ENCODE results near the gene PRRG3.

The PRRG3 gene

GRCh38 chrX:151746502-151746901, 51.2 kb downstream of the PRRG3 start:
- H3K4ac ChIP-seq (ENCODE audit: low read depth, low read length), result no peak overlapping the region
- no CpG with 5 or more reads among the region's 2 CpGs for WGBS (ENCODE audit: extremely low coverage, insufficient coverage, insufficient read length)
- no peak overlapping the region for H2BK120ac ChIP-seq (ENCODE audit: insufficient read depth, low read length, poor library complexity)
- no peak overlapping the region for H3K18ac ChIP-seq (ENCODE audit: low read length)
- H3K27me3 ChIP-seq (ENCODE audit: insufficient read depth, low read length), result no peaks in the 10 kb centered on the region
- no peak overlapping the region for H2AFZ ChIP-seq (ENCODE audit: insufficient read depth, low read length, poor library complexity)
- no peak overlapping the region for H3K27ac ChIP-seq (ENCODE audit: low read depth, low read length)
- no peaks in the 10 kb centered on the region for H3K36me3 ChIP-seq (ENCODE audit: control insufficient read depth in 1 of 2, insufficient read depth in 2 of 2, low read length in 2 of 2)
- H3K4me3 ChIP-seq (ENCODE audit: low read depth, low read length), result no peak overlapping the region
- no peak overlapping the region for H3K4me2 ChIP-seq (ENCODE audit: low read length)
- H4K8ac ChIP-seq (ENCODE audit: low read depth, low read length), result no peak overlapping the region
- no peak overlapping the region for H4K91ac ChIP-seq (ENCODE audit: low read depth, low read length)
- H2BK5ac ChIP-seq (ENCODE audit: low read depth, low read length, poor library complexity), result no peak overlapping the region
- H4K12ac ChIP-seq (ENCODE audit: low read depth, low read length), result no peak overlapping the region
- no peak overlapping the region for H3K9ac ChIP-seq (ENCODE audit: low read length)
- H3K79me1 ChIP-seq (ENCODE audit: low read length), result no peaks in the 10 kb centered on the region
- H3K79me2 ChIP-seq (ENCODE audit: control insufficient read depth, insufficient read depth, low read length, poor library complexity), result no peaks in the 10 kb centered on the region
- no peak overlapping the region for H2AK5ac ChIP-seq (ENCODE audit: low read length)
- no peak overlapping the region for H2BK12ac ChIP-seq (ENCODE audit: low read length)
- no peak overlapping the region for H3K23ac ChIP-seq (ENCODE audit: low read length)
- no peaks in the 10 kb centered on the region for H3K4me1 ChIP-seq (ENCODE audit: control insufficient read depth in 1 of 2, insufficient read depth in 2 of 2, low read length in 2 of 2)
- H3K9me3 ChIP-seq (ENCODE audit: insufficient read depth, low read depth, low read length), result peaks cover 2% of the 10 kb centered on the region
- H3K14ac ChIP-seq (ENCODE audit: low read length), result no peak overlapping the region
- DNase-seq, result no peak

GRCh38 chrX:151750511-151750910, 55.3 kb downstream of the PRRG3 start:
- Histone ChIP-seq H3K14ac (ENCODE audit: low read length) (no peak overlapping the region), H3K27me3 (ENCODE audit: insufficient read depth, low read length) (no peaks in the 10 kb centered on the region), H2BK120ac (ENCODE audit: insufficient read depth, low read length, poor library complexity) (no peak overlapping the region), H3K9ac (ENCODE audit: low read length) (no peak overlapping the region), H4K91ac (ENCODE audit: low read depth, low read length) (no peak overlapping the region), H3K9me3 (ENCODE audit: insufficient read depth, low read depth, low read length) (no peaks in the 10 kb centered on the region), H3K79me2 (ENCODE audit: control insufficient read depth, insufficient read depth, low read length, poor library complexity) (no peaks in the 10 kb centered on the region), H2AK5ac (ENCODE audit: low read length) (no peak overlapping the region), H2BK5ac (ENCODE audit: low read depth, low read length, poor library complexity) (no peak overlapping the region), H3K23ac (ENCODE audit: low read length) (no peak overlapping the region), H3K4me2 (ENCODE audit: low read length) (no peak overlapping the region), H3K4ac (ENCODE audit: low read depth, low read length) (no peak overlapping the region), H3K27ac (ENCODE audit: low read depth, low read length) (no peak overlapping the region), H2BK12ac (ENCODE audit: low read length) (no peak overlapping the region), H3K4me3 (ENCODE audit: low read depth, low read length) (no peak overlapping the region), H3K4me1 (ENCODE audit: control insufficient read depth in 1 of 2, insufficient read depth in 2 of 2, low read length in 2 of 2) (no peaks in the 10 kb centered on the region), H4K12ac (ENCODE audit: low read depth, low read length) (no peak overlapping the region), H4K8ac (ENCODE audit: low read depth, low read length) (no peak overlapping the region), H3K36me3 (ENCODE audit: control insufficient read depth in 1 of 2, insufficient read depth in 2 of 2, low read length in 2 of 2) (no peaks in the 10 kb centered on the region), H2AFZ (ENCODE audit: insufficient read depth, low read length, poor library complexity) (no peak overlapping the region), H3K18ac (ENCODE audit: low read length) (no peak overlapping the region), H3K79me1 (ENCODE audit: low read length) (no peaks in the 10 kb centered on the region)
- DNase-seq, result no peak
- no CpG with 5 or more reads among the region's 5 CpGs for WGBS (ENCODE audit: extremely low coverage, insufficient coverage, insufficient read length)

GRCh38 chrX:151752847-151753246, 57.6 kb downstream of the PRRG3 start:
- H3K4me2 ChIP-seq (ENCODE audit: low read length), result no peak overlapping the region
- no peak overlapping the region for H3K23ac ChIP-seq (ENCODE audit: low read length)
- no peaks in the 10 kb centered on the region for H3K79me1 ChIP-seq (ENCODE audit: low read length)
- no CpG with 5 or more reads among the region's 5 CpGs for WGBS (ENCODE audit: extremely low coverage, insufficient coverage, insufficient read length)
- no peak for DNase-seq
- H3K79me2 ChIP-seq (ENCODE audit: control insufficient read depth, insufficient read depth, low read length, poor library complexity), result no peaks in the 10 kb centered on the region
- H3K27me3 ChIP-seq (ENCODE audit: insufficient read depth, low read length), result no peaks in the 10 kb centered on the region
- H3K36me3 ChIP-seq (ENCODE audit: control insufficient read depth in 1 of 2, insufficient read depth in 2 of 2, low read length in 2 of 2), result no peaks in the 10 kb centered on the region
- no peak overlapping the region for H3K4me3 ChIP-seq (ENCODE audit: low read depth, low read length)
- H3K14ac ChIP-seq (ENCODE audit: low read length), result no peak overlapping the region
- H3K9me3 ChIP-seq (ENCODE audit: insufficient read depth, low read depth, low read length), result no peaks in the 10 kb centered on the region
- H2BK5ac ChIP-seq (ENCODE audit: low read depth, low read length, poor library complexity), result no peak overlapping the region
- no peak overlapping the region for H4K91ac ChIP-seq (ENCODE audit: low read depth, low read length)
- no peaks in the 10 kb centered on the region for H3K4me1 ChIP-seq (ENCODE audit: control insufficient read depth in 1 of 2, insufficient read depth in 2 of 2, low read length in 2 of 2)
- H2BK12ac ChIP-seq (ENCODE audit: low read length), result no peak overlapping the region
- H3K4ac ChIP-seq (ENCODE audit: low read depth, low read length), result no peak overlapping the region
- H4K8ac ChIP-seq (ENCODE audit: low read depth, low read length), result no peak overlapping the region
- no peak overlapping the region for H3K18ac ChIP-seq (ENCODE audit: low read length)
- no peak overlapping the region for H2AK5ac ChIP-seq (ENCODE audit: low read length)
- no peak overlapping the region for H3K9ac ChIP-seq (ENCODE audit: low read length)
- H3K27ac ChIP-seq (ENCODE audit: low read depth, low read length), result no peak overlapping the region
- no peak overlapping the region for H2AFZ ChIP-seq (ENCODE audit: insufficient read depth, low read length, poor library complexity)
- H2BK120ac ChIP-seq (ENCODE audit: insufficient read depth, low read length, poor library complexity), result no peak overlapping the region
- H4K12ac ChIP-seq (ENCODE audit: low read depth, low read length), result no peak overlapping the region

GRCh38 chrX:151753313-151754046, 58.2 kb downstream of the PRRG3 start:
- Histone ChIP-seq H3K4me1 (ENCODE audit: control insufficient read depth in 1 of 2, insufficient read depth in 2 of 2, low read length in 2 of 2) (no peaks in the 10 kb centered on the region), H2BK5ac (ENCODE audit: low read depth, low read length, poor library complexity) (no peak overlapping the region), H3K4me2 (ENCODE audit: low read length) (peak overlapping the region; percentile 29), H3K9ac (ENCODE audit: low read length) (no peak overlapping the region), H2AFZ (ENCODE audit: insufficient read depth, low read length, poor library complexity) (no peak overlapping the region), H2BK120ac (ENCODE audit: insufficient read depth, low read length, poor library complexity) (no peak overlapping the region), H3K79me1 (ENCODE audit: low read length) (no peaks in the 10 kb centered on the region), H3K27me3 (ENCODE audit: insufficient read depth, low read length) (no peaks in the 10 kb centered on the region), H3K36me3 (ENCODE audit: control insufficient read depth in 1 of 2, insufficient read depth in 2 of 2, low read length in 2 of 2) (no peaks in the 10 kb centered on the region), H3K23ac (ENCODE audit: low read length) (no peak overlapping the region), H2BK12ac (ENCODE audit: low read length) (no peak overlapping the region), H3K4me3 (ENCODE audit: low read depth, low read length) (no peak overlapping the region), H4K12ac (ENCODE audit: low read depth, low read length) (no peak overlapping the region), H3K4ac (ENCODE audit: low read depth, low read length) (no peak overlapping the region), H3K18ac (ENCODE audit: low read length) (no peak overlapping the region), H2AK5ac (ENCODE audit: low read length) (no peak overlapping the region), H3K14ac (ENCODE audit: low read length) (no peak overlapping the region), H3K9me3 (ENCODE audit: insufficient read depth, low read depth, low read length) (no peaks in the 10 kb centered on the region), H4K8ac (ENCODE audit: low read depth, low read length) (no peak overlapping the region), H3K79me2 (ENCODE audit: control insufficient read depth, insufficient read depth, low read length, poor library complexity) (no peaks in the 10 kb centered on the region), H4K91ac (ENCODE audit: low read depth, low read length) (no peak overlapping the region), H3K27ac (ENCODE audit: low read depth, low read length) (no peak overlapping the region)
- no CpG with 5 or more reads among the region's 22 CpGs for WGBS (ENCODE audit: extremely low coverage, insufficient coverage, insufficient read length)
- peak; percentile 36 to 66 for DNase-seq

Measured in trophoblast cell (in vitro differentiated cells and primary cell).